Measurements from ENCODE around the gene SPATA6L.

SPATA6L gene

GRCh38 chr9:4569101-4569500 is 97.2 kb downstream of the SPATA6L start:
- no peak for DNase-seq (ENCODE audit: extremely low read depth, low read depth)
- no peak overlapping the region for H3K4me3 ChIP-seq (replicated peaks; ENCODE audit: low read depth, low read length)
- no peak for TF ChIP-seq CTCF (IDR thresholded peaks at IDR 0.05; ENCODE audit: low read depth, low read length, missing control alignments)

GRCh38 chr9:4567601-4568000 is 98.7 kb downstream of the SPATA6L start:
- H3K4me3 ChIP-seq (replicated peaks; ENCODE audit: low read depth, low read length): no peak overlapping the region
- no peak for TF ChIP-seq CTCF (IDR thresholded peaks at IDR 0.05; ENCODE audit: low read depth, low read length, missing control alignments)

GRCh38 chr9:4566806-4567205 is 99.5 kb downstream of the SPATA6L start:
- no peak for DNase-seq (ENCODE audit: extremely low read depth, low read depth)
- TF ChIP-seq CTCF (IDR thresholded peaks at IDR 0.05; ENCODE audit: low read depth, low read length, missing control alignments): no peak
- H3K4me3 ChIP-seq (replicated peaks; ENCODE audit: low read depth, low read length): no peak overlapping the region

More at GRCh38 chr9:4567601-4568000, 98.7 kb downstream of the SPATA6L start:
- no peak for DNase-seq (ENCODE audit: extremely low read depth, low read depth)

- H3K4me3 ChIP-seq (replicated peaks; ENCODE audit: low read depth, low read length): no peak overlapping the region
- no peak for DNase-seq (ENCODE audit: extremely low read depth, low read depth)
- no peak for TF ChIP-seq CTCF (IDR thresholded peaks at IDR 0.05; ENCODE audit: low read depth, low read length, missing control alignments)
Observed at GRCh38 chr9:4563105-4563504, 103.2 kb downstream of the SPATA6L start.

- H3K4me3 ChIP-seq (replicated peaks; ENCODE audit: low read depth, low read length): no peak overlapping the region
- TF ChIP-seq CTCF (IDR thresholded peaks at IDR 0.05; ENCODE audit: low read depth, low read length, missing control alignments): no peak
- DNase-seq (ENCODE audit: extremely low read depth, low read depth): no peak
Observed at GRCh38 chr9:4559261-4560182, 106.8 kb downstream of the SPATA6L start.

- TF ChIP-seq CTCF (IDR thresholded peaks at IDR 0.05; ENCODE audit: low read depth, low read length, missing control alignments): no peak
- no peak overlapping the region for H3K4me3 ChIP-seq (replicated peaks; ENCODE audit: low read depth, low read length)
- DNase-seq (ENCODE audit: extremely low read depth, low read depth): no peak
Observed at GRCh38 chr9:4558371-4558998, 107.8 kb downstream of the SPATA6L start.
